SK-N-SH treated with all-trans-retinoic acid at 6 μM for 48 hours (cell line): ENCODE data around the gene SLC25A26.

Source experiments
- CREB5 ChIP-seq: fragments of 250-450 bp; sonication (Bioruptor Pico); IDR thresholded peaks from 2 replicates; pipeline ENCODE4 v1.5.1; 2020; ENCODE audit warnings: low read depth, mild to moderate bottlenecking, moderate library complexity
- CSDC2 ChIP-seq: fragments of 250-450 bp; sonication (Bioruptor Pico); IDR thresholded peaks from 2 replicates; pipeline ENCODE4 v1.5.0; 2020; ENCODE audit warnings: mild to moderate bottlenecking, moderate library complexity
- ISL1 ChIP-seq: fragments of 250-450 bp; sonication (Bioruptor Pico); IDR thresholded peaks from 2 replicates; pipeline ENCODE4 v2.1.2; 2022; ENCODE audit warnings: mild to moderate bottlenecking, moderate library complexity
- OSR1 ChIP-seq: fragments of 250-450 bp; sonication (Bioruptor Pico); IDR thresholded peaks from 2 replicates; pipeline ENCODE4 v1.8.0; 2022; ENCODE audit warnings: moderate library complexity, mild to moderate bottlenecking, inconsistent platforms
- PATZ1 ChIP-seq: fragments of 250-450 bp; sonication (Bioruptor Pico); IDR thresholded peaks from 2 replicates; pipeline ENCODE4 v1.8.0; 2020; ENCODE audit warnings: mild to moderate bottlenecking, moderate library complexity, borderline replicate concordance
- PPARA ChIP-seq: fragments of 250-450 bp; sonication (Bioruptor Pico); IDR thresholded peaks from 2 replicates; pipeline ENCODE4 v1.5.0; 2020; ENCODE audit warnings: mild to moderate bottlenecking, borderline replicate concordance
- TOX ChIP-seq: fragments of 250-450 bp; sonication (Bioruptor Pico); IDR thresholded peaks from 2 replicates; pipeline ENCODE4 v1.8.0; 2021; ENCODE audit warnings: mild to moderate bottlenecking, moderate library complexity, borderline replicate concordance
- ZFP30 ChIP-seq: fragments of 450-650 bp; formaldehyde crosslinking; IDR thresholded peaks from 2 replicates; pipeline ENCODE4 v1.5.0; 2022; ENCODE audit warnings: mild to moderate bottlenecking, moderate library complexity
- ZNF565 ChIP-seq: fragments of 450-650 bp; formaldehyde crosslinking; conservative IDR thresholded peaks from 2 replicates; pipeline ENCODE4 v1.5.0; 2020; ENCODE audit warnings: low read depth, mild to moderate bottlenecking, moderate library complexity
- ZNF70 ChIP-seq: fragments of 450-650 bp; formaldehyde crosslinking; IDR thresholded peaks from 2 replicates; pipeline ENCODE4 v1.5.0; 2020; ENCODE audit warnings: mild to moderate bottlenecking, moderate library complexity

- TF ChIP-seq OSR1, result no peak
- no peak for TF ChIP-seq ZNF70 (CRISPR knock-in tag)
- no peak for TF ChIP-seq PPARA (CRISPR knock-in tag)
- no peak for TF ChIP-seq ZFP30 (CRISPR knock-in tag)
- TF ChIP-seq ZNF565, result no peak
- TF ChIP-seq PATZ1 (CRISPR knock-in tag), result no peak
- TF ChIP-seq TOX (CRISPR knock-in tag), result no peak
- no peak for TF ChIP-seq ISL1
- TF ChIP-seq CREB5 (CRISPR knock-in tag), result no peak
- TF ChIP-seq CSDC2, result no peak
Measured at GRCh38 chr3:66215106-66215505, 5.7 kb upstream of the SLC25A26 start.
